Measurements from ENCODE around the gene CCDC92.

- no peak for TF ChIP-seq TCF4 (CRISPR knock-in tag; IDR thresholded peaks at IDR 0.05; ENCODE audit: borderline replicate concordance)
- no peak for TF ChIP-seq ISL1 (CRISPR knock-in tag; IDR thresholded peaks at IDR 0.05)
- TF ChIP-seq ESRRG (CRISPR knock-in tag; IDR thresholded peaks at IDR 0.05) = no peak
- no peak for TF ChIP-seq RARB (CRISPR knock-in tag; IDR thresholded peaks at IDR 0.05)
- TF ChIP-seq BACH2 (CRISPR knock-in tag; IDR thresholded peaks at IDR 0.05; ENCODE audit: borderline replicate concordance) = no peak
- TF ChIP-seq ARNTL (CRISPR knock-in tag; IDR thresholded peaks at IDR 0.05; ENCODE audit: borderline replicate concordance, low read depth) = no peak
- no peak for TF ChIP-seq POU6F1 (CRISPR knock-in tag; IDR thresholded peaks at IDR 0.05; ENCODE audit: borderline replicate concordance, low read depth)
- no peak for TF ChIP-seq ZFP3 (CRISPR knock-in tag; IDR thresholded peaks at IDR 0.05)
Observed at GRCh38 chr12:123937707-123938591, 34.7 kb downstream of the CCDC92 start.
